DOHH2 (cell line): ENCODE measurements around the gene DNAH14.

Experiments
- H3F3A ChIP-seq: fragments of 200-600 bp; sonication (generic), shearing (Covaris generic); 2 replicates; pipeline ENCODE4 v1.6.0; 2016; ENCODE audit warnings: antibody characterized with exemption, mild to moderate bottlenecking; ENCODE audit not compliant: control insufficient read depth, insufficient read depth
- H3K27ac ChIP-seq: fragments of 200-600 bp; sonication (generic); 2 replicates; pipeline ENCODE4 v1.5.1; 2014; ENCODE audit warnings: low read depth, mild to moderate bottlenecking, low read length, moderate library complexity
- H3K27me3 ChIP-seq: fragments of 200-600 bp; sonication (generic); 2 replicates; pipeline ENCODE4 v1.6.1; 2014; ENCODE audit warnings: mild to moderate bottlenecking, low read length, mixed read lengths; ENCODE audit not compliant: control insufficient read depth
- H3K36me3 ChIP-seq: fragments of 200-600 bp; sonication (generic); 2 replicates; pipeline ENCODE4 v1.6.1; 2014; ENCODE audit warnings: mild to moderate bottlenecking, low read length, moderate library complexity, mixed read lengths; ENCODE audit not compliant: control insufficient read depth
- H3K4me1 ChIP-seq: fragments of 200-600 bp; sonication (generic); 2 replicates; pipeline ENCODE4 v1.6.1; 2014; ENCODE audit warnings: mild to moderate bottlenecking, low read length, mixed read lengths; ENCODE audit not compliant: control insufficient read depth
- H3K4me2 ChIP-seq: fragments of 200-600 bp; sonication (generic); 2 replicates; pipeline ENCODE4 v1.6.0; 2014; ENCODE audit warnings: mild to moderate bottlenecking, low read length, moderate library complexity
- H3K4me3 ChIP-seq: fragments of 200-600 bp; sonication (generic); 2 replicates; pipeline ENCODE4 v1.5.1; 2014; ENCODE audit warnings: mild to moderate bottlenecking, low read length, mixed read lengths
- H3K79me2 ChIP-seq: fragments of 200-600 bp; sonication (generic); 2 replicates; pipeline ENCODE4 v1.6.1; 2014; ENCODE audit warnings: mild to moderate bottlenecking, low read length, mixed read lengths; ENCODE audit not compliant: control insufficient read depth
- H3K9me2 ChIP-seq: fragments of 200-600 bp; sonication (generic); replicated peaks from 2 replicates; pipeline ENCODE4 v1.6.1; 2014; ENCODE audit warnings: mild to moderate bottlenecking, low read length, mixed read lengths; ENCODE audit not compliant: control insufficient read depth
- H3K9me3 ChIP-seq: fragments of 200-600 bp; sonication (generic); 2 replicates; pipeline ENCODE4 v1.6.1; 2014; ENCODE audit warnings: antibody characterized with exemption, low read length, mixed read lengths; ENCODE audit not compliant: control insufficient read depth, insufficient read depth
- H4K20me1 ChIP-seq: fragments of 200-600 bp; sonication (generic); 2 replicates; pipeline ENCODE4 v1.6.0; 2014; ENCODE audit warnings: low read depth, mild to moderate bottlenecking, antibody characterized with exemption, low read length, moderate library complexity; ENCODE audit not compliant: control insufficient read depth, insufficient read depth
- EZH2phosphoT487 ChIP-seq: fragments of 200-600 bp; sonication (generic); IDR thresholded peaks from 2 replicates; pipeline ENCODE4 v1.6.1; 2017; ENCODE audit warnings: borderline replicate concordance, mild to moderate bottlenecking, antibody characterized with exemption, low read length, moderate library complexity, mixed read lengths
- TF ChIP-seq, protein P1 (sequence below): fragments of 200-600 bp; sonication (generic); IDR thresholded peaks from one replicate; pipeline ENCODE4 v1.5.1; 2014; ENCODE audit warnings: antibody characterized with exemption, mild to moderate bottlenecking, low read depth, low read length; ENCODE audit not compliant: poor library complexity, severe bottlenecking

Gene DNAH14

GRCh38 chr1:225373155-225373554 lies 443.7 kb downstream of the DNAH14 start:
- Histone ChIP-seq H3K27me3 (peaks cover under 1% of the 10 kb centered on the region; the same call in 1 of the 2 replicates), H3K79me2 (no peaks in the 10 kb centered on the region)

DNA sequence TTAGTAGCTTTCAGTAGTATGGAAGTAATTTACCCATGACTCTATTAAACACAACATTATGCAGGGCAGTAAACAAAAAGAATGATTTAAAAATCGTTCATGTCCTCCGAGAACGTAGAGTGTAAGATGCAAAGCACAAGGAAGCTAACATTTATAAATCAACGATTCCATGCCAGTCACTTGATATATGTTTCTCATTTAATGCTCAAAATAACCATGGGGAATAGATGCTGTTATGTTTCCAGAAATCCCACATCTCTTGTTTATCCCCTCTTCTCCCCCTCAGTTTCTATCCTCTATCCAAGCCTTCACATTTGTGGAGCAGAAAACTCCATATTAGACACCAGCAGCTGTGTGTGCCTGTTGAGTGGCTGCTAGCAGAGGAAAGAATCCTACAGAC lies 445.5 kb downstream of the DNAH14 start:
- Histone ChIP-seq H3K27ac (no peak overlapping the region), H3K4me1 (no peaks in the 10 kb centered on the region), H3K27me3 (no peaks in the 10 kb centered on the region; the same call in 1 of the 2 replicates), H3K4me2 (no peak overlapping the region), H3K36me3 (no peaks in the 10 kb centered on the region), H3F3A (no peaks in the 10 kb centered on the region), H4K20me1 (no peaks in the 10 kb centered on the region), H3K9me3 (no peaks in the 10 kb centered on the region), H3K4me3 (no peak overlapping the region), H3K9me2 (no peaks in the 10 kb centered on the region), H3K79me2 (no peaks in the 10 kb centered on the region)
- no peak for TF ChIP-seq EZH2phosphoT487
- TF ChIP-seq, protein P1, sequence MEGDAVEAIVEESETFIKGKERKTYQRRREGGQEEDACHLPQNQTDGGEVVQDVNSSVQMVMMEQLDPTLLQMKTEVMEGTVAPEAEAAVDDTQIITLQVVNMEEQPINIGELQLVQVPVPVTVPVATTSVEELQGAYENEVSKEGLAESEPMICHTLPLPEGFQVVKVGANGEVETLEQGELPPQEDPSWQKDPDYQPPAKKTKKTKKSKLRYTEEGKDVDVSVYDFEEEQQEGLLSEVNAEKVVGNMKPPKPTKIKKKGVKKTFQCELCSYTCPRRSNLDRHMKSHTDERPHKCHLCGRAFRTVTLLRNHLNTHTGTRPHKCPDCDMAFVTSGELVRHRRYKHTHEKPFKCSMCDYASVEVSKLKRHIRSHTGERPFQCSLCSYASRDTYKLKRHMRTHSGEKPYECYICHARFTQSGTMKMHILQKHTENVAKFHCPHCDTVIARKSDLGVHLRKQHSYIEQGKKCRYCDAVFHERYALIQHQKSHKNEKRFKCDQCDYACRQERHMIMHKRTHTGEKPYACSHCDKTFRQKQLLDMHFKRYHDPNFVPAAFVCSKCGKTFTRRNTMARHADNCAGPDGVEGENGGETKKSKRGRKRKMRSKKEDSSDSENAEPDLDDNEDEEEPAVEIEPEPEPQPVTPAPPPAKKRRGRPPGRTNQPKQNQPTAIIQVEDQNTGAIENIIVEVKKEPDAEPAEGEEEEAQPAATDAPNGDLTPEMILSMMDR: no peak

More at GRCh38 chr1:225373155-225373554, 443.7 kb downstream of the DNAH14 start:
- Histone ChIP-seq H3K4me3 (no peak overlapping the region), H3K9me3 (no peaks in the 10 kb centered on the region), H3K36me3 (no peaks in the 10 kb centered on the region), H3K4me1 (no peaks in the 10 kb centered on the region), H3K9me2 (no peaks in the 10 kb centered on the region), H3K27ac (no peak overlapping the region), H4K20me1 (no peaks in the 10 kb centered on the region), H3K4me2 (no peak overlapping the region), H3F3A (no peaks in the 10 kb centered on the region)
- TF ChIP-seq, protein P1: no peak
- no peak for TF ChIP-seq EZH2phosphoT487

DNA sequence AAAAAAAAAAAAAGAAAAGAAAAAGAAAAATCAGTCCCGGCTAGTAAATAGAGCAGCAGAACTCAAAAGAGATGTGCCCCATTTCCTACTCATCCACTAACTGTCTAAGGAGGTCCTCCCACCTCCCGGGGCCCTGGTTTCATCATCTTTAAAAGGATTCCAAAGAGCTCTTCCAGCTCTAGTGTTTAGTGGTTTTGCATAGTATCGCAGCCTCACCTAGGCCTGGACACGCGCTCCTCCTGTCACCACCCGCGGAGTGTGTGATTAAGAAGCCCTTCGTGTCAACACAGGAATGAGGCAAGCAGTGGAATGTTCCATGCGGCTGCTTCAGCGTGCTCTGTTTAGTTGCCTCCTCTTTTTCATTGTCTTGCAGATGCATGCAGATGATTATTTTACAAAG lies 449.4 kb downstream of the DNAH14 start:
- no peaks in the 10 kb centered on the region for H3K36me3 ChIP-seq
- no peak overlapping the region for H3K27ac ChIP-seq
- no peaks in the 10 kb centered on the region for H3K27me3 ChIP-seq
- no peaks in the 10 kb centered on the region for H3K9me2 ChIP-seq
- no peak for TF ChIP-seq EZH2phosphoT487
- TF ChIP-seq, protein P1: no peak
- H3K4me2 ChIP-seq: no peak overlapping the region
- H3K4me3 ChIP-seq: no peak overlapping the region
- H3F3A ChIP-seq: no peaks in the 10 kb centered on the region
- H4K20me1 ChIP-seq: no peaks in the 10 kb centered on the region
- H3K4me1 ChIP-seq: no peaks in the 10 kb centered on the region
- no peaks in the 10 kb centered on the region for H3K9me3 ChIP-seq
- no peaks in the 10 kb centered on the region for H3K79me2 ChIP-seq
